Stimulated activated CD4-positive, alpha-beta T cell treated with anti-CD3 and anti-CD28 coated beads, Interleukin-1b, Interleukin-23, amount 100 ng/mL, for 1 hour (primary cell): ENCODE results near the gene SRSF7.
"Not testable (repeated sequence)": the region's sequence is repeated elsewhere in the genome, so short reads cannot be mapped to it uniquely, and the experiment has no call there.

Source experiments
- DNase-seq, 2 donors: peaks; one replicate each; pipeline ENCODE4 v3.0.0-alpha.2; 2020; ENCODE audit warnings: low read depth in 2 of 2

The SRSF7 gene

GRCh38 chr2:38750891-38751595 is at the start of gene SRSF7:
Gene SRSF7, minus strand, starts transcription at chr2:38751361. Its CDS starts 105 bp downstream, at chr2:38751256.
- peak; percentile 95 to 98 for DNase-seq

GRCh38 chr2:38797953-38798352 is 46.8 kb upstream of the SRSF7 start:
- no peak for DNase-seq

DNA sequence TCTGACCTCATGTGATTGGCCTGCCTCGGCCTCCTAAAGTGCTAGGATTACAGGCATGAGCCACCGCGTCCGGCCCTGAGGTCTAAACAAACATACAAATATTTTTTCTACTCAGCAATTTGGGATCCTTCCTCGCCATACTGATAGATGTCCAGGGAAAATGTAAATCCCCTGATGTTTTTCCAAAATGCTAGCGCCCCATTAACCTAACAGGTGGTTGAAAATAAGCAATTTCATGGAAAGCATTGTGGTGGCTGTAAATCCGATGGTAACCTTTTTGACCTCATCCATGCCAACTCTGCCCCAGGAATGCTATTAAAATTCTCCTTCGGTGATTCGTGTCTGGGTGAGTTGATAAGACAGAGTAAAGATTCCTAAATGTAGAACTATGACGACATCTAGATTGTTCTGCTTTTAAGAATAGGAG is 46.1 kb upstream of the SRSF7 start:
- no peak for DNase-seq

DNA sequence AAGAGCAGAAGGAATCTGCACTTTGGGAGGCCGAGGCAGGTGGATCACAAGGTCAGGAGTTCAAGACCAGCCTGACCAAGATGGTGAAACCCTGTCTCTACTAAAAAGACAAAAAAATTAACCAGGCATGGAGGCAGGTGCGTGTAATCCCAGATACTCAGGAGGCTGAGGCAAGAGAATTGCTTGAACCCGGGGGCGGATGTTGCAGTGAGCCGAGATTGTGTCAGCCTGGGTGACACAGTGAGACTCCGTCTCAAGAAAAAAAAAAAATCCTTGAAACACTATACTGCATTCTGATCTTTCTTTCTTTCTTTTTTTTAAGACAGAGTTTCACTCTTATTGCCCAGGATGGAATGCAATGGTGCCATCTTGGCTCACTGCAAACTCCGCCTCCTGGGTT is 43.9 kb upstream of the SRSF7 start:
- not testable (repeated sequence) for DNase-seq

DNA sequence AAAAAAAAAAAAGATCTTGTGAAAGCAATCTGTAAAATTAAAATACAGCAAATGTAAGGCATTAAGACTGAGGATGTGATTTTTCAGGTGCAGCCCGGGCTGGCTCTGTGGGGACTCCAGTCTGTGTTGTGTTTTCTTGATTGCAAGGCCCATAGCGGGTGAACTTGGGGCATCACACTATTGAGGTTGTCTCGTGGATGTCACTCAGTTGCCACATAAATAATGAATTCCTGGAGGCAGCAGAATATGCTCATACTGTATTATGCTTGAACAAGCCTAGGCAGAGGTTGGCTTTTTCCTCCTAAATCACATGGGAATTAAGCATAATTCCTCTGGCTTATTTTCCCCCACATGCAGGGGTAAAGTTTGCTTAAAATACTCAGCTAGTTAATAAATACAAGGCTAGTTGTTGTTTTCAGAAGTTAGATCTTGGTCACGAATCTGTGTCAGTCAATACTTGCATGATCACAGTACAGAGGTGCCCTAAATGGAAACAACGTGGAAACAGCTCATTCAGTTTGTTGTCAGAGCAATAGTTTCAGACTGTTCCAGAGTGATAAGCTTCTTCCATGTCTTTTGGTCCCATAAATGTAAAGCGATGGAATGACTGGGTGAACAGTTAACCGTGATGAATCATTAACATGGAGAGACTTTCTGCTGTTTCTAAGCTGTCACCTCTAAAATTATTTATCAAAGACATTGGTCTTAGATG is 43.2 kb upstream of the SRSF7 start:
- no peak for DNase-seq

GRCh38 chr2:38793511-38793910 is 42.4 kb upstream of the SRSF7 start:
- no peak for DNase-seq

DNA sequence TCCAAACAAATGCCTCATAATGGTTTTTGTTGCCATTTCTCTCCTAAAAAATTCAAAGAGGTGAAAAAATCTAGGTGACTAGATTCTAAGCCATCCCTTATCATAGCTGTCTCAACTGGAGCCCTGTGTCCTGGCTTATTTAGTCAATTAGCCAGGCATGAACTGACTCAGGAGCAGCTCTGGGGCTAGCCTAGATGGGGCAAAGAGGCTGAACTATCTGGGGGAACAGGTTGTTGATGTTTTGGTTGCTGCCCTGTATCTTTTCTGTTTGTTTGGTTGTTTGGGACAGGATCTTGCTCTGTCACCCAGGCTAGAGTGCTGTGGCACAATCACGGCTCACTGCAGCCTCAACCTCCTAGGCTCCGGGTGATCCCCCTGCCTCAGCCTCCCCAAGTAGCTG is 41.6 kb upstream of the SRSF7 start:
- no peak for DNase-seq

GRCh38 chr2:38792321-38792720 is 41.2 kb upstream of the SRSF7 start:
- not testable (repeated sequence) for DNase-seq

- no peak for DNase-seq
Observed at GRCh38 chr2:38791744-38792143, 40.6 kb upstream of the SRSF7 start.

- no peak for DNase-seq
Observed at GRCh38 chr2:38789691-38790090, 38.5 kb upstream of the SRSF7 start.

GRCh38 chr2:38788306-38788705 is 37.1 kb upstream of the SRSF7 start:
- DNase-seq, result no peak

DNA sequence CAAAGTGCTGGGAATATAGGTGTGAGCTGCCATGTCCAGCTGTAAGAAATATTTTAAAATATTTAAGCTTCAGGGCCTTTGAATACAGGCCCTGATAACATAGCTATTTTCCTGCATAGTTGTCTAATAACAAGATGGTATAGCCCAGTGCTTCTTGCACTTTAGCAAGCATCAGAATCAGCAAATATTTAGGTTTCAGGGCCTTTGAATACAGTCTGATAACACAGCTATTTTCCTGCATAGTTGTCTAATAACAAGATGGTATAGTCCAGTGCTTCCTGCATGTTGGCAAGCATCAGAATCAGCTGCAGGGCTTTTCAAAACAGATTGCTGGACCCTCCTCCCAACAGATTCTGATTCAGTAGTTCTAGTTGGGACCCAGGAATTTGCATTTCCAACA is 32.4 kb upstream of the SRSF7 start:
- DNase-seq, result no peak

- no peak for DNase-seq
Observed at GRCh38 chr2:38778687-38779082, 27.5 kb upstream of the SRSF7 start.

DNA sequence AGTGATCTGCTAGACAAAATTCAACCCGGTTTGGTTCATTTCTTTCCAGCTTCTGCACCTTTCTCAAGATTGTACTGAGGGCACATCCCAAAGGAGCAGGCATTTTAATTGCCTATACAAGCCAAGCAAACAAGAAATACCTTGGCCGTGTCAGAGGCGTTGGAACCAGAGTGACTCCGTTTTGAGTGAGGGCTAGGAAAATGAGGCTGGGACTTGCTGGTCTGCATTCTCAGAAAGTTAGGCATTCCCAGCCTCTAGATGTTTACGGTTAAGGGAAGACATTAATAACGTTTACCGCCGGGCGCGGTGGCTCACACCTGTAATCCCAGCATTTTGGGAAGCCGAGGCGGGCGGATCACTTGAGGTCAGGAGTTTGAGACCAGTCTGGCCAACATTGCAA is 25.4 kb upstream of the SRSF7 start:
- DNase-seq, result no peak

GRCh38 chr2:38775921-38776225 is 24.7 kb upstream of the SRSF7 start:
- no peak for DNase-seq

DNA sequence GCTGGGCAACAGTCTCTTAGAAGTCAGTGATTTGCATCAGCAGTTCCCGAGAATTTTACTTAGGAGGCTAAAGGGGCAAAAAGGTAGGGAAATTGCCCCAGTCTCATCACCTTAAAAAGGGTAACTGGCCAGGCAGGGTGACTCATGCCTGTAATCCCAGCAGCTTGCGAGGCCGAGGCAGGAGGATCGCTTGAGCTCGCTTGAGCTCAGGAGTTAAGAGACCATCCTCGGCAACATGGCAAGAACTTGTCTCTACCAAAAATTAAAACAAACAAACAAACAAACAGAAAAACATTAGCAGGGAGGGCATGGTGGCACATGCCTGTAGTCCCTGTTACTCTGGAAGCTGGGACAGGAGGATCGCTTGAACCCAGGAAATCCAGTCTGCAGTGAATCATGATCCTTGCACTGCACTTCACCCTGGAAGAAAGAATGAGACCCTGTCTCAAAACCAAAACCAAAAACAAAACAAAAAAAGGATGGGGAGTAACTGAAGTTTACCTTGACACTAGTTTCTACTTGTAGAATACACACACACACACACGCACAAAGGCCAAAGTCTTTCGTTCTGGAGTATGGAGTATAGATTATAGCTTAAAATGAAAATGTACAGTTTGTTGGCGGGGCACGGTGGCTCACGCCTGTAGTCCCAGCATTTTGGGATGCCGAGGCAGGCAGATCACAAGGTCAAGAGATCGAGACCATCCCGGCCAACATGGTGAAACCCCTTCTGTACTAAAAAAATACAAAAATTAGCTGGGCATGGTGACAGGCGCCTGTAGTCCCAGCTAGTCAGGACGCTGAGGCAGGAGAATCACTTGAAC is 24.1 kb upstream of the SRSF7 start:
- no peak for DNase-seq

DNA sequence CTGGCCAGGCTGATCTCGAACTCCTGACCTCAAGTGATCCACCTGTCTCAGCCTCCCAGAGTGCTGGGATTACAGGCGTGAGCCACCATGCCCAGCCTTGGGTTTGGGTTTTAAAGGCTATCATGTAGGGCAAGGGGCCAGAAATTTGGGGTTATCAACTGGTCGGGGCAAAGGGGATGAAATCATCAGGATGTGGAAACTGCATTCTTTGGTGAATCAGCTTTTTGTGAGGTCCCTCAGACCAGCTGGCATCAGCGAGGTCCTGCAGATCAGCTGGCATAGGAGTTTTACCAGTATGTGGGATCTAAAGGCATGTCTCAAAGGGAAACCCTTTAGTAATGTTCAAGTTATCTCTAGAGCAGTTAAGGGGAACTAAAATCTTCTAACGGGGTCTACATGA is 20.5 kb upstream of the SRSF7 start:
- DNase-seq, result no peak

GRCh38 chr2:38765551-38765950 is 14.4 kb upstream of the SRSF7 start:
- no peak for DNase-seq

- DNase-seq, result no peak
Observed at GRCh38 chr2:38765149-38765548, 14.0 kb upstream of the SRSF7 start.

GRCh38 chr2:38763728-38764127 is 12.6 kb upstream of the SRSF7 start:
- DNase-seq, result no peak

- DNase-seq, result no peak
Observed at GRCh38 chr2:38763228-38763627, 12.1 kb upstream of the SRSF7 start.

DNA sequence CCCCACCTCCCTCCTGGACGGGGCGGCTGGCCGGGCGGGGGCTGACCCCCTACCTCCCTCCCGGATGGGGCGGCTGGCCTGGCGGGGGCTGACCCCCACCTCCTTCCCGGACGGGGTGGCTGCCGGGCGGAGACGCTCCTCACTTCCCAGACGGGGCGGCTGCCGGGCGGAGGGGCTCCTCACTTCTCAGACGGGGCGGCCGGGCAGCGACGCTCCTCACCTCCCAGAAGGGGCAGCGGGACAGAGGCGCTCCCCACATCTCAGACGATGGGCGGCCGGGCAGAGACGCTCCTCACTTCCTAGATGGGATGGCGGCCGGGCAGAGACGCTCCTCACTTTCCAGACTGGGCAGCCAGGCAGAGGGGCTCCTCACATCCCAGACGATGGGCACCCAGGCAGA is 4.7 kb upstream of the SRSF7 start:
- DNase-seq, result not testable (repeated sequence)

- DNase-seq, result no peak
Observed at GRCh38 chr2:38754506-38754905, 3.3 kb upstream of the SRSF7 start.
